K562 (cell line): ENCODE results near the gene PIGQ. TPM values are rescaled to one million over a fixed set of nuclear protein-coding genes. Genes with fewer than 3 reads are reported as not detected.

Source experiments
- ARID3B ChIP-seq: fragments of 250-450 bp; sonication (Bioruptor Pico); IDR thresholded peaks from 2 replicates; pipeline ENCODE4 v1.4.0; 2020; ENCODE audit warnings: borderline replicate concordance
- CBX2 ChIP-seq: fragments of 200-600 bp; sonication (generic); IDR thresholded peaks from one replicate; pipeline ENCODE4 v1.6.1; 2012; ENCODE audit warnings: mild to moderate bottlenecking, low read length, inconsistent platforms; ENCODE audit not compliant: insufficient read depth, poor library complexity, severe bottlenecking
- DMBX1 ChIP-seq: fragments of 250-450 bp; sonication (Bioruptor Pico); IDR thresholded peaks from 2 replicates; pipeline ENCODE4 v1.8.0; 2022; ENCODE audit warnings: inconsistent platforms, mild to moderate bottlenecking, moderate library complexity, borderline replicate concordance
- EP300 ChIP-seq: IDR thresholded peaks from 2 replicates; pipeline ENCODE4 v1.6.1; 2012; ENCODE audit warnings: low read length, improper control_type of control experiment
- KDM1A ChIP-seq, 2 experiments: fragments of 450-650 bp; IDR thresholded peaks; 2 replicates each; pipeline ENCODE4 v1.6.1; 2016; ENCODE audit warnings: mild to moderate bottlenecking in 2 of 2
- NFATC3 ChIP-seq: fragments of 450-650 bp; IDR thresholded peaks from 2 replicates; pipeline ENCODE4 v1.6.1; 2017; ENCODE audit warnings: mild to moderate bottlenecking
- SNIP1 ChIP-seq: fragments of 450-650 bp; IDR thresholded peaks from 2 replicates; pipeline ENCODE4 v1.7.1; 2017; ENCODE audit warnings: low read depth, mild to moderate bottlenecking
- ZBTB40 ChIP-seq, 2 experiments: fragments of 450-650 bp in 1 of 2; sonication (generic) in 1 of 2; formaldehyde crosslinking in 1 of 2; IDR thresholded peaks; 2 replicates each; pipeline versions ENCODE4 v1.7.1 to v1.9.0; 2016 to 2022; ENCODE audit warnings: inconsistent platforms in 1 of 2, mild to moderate bottlenecking in 1 of 2, missing genetic modification reagents in 1 of 2
- polyA plus RNA-seq, 8 experiments: library from polyadenylated mRNA; depleted of rRNA in 4 of 8; stranded (reverse) in 5 of 8; unstranded in 3 of 8; fragments of >200 nt; fragmentation: Nextera tagmentation in 2 of 8; fragmentation: Illumina TruSeq in 1 of 8; extraction: Ambion mirVana in 2 of 8; extraction: Trizol in 1 of 8; gene quantifications; 2 replicates each; pipeline versions ENCODE4 v1.2.1 to v1.2.3, GENCODE V29; 2011 to 2014; ENCODE audit warnings: inconsistent platforms in 1 of 8, missing spikeins in 1 of 8
- total RNA-seq, 7 experiments: library from RNA; depleted of rRNA in 6 of 7; stranded (reverse); fragments of >200 nt in 6 of 7; fragmentation: Illumina TruSeq in 2 of 7; extraction: Trizol in 2 of 7; gene quantifications; 2 replicates each; pipeline versions ENCODE4 v1.2.1 to v1.2.3, GENCODE V29; 2011 to 2021; ENCODE audit warnings: low replicate concordance in 1 of 7
- TF ChIP-seq, protein P1 (sequence below): sonication (generic); formaldehyde crosslinking; IDR thresholded peaks from 2 replicates; pipeline ENCODE4 v1.8.0; 2022; ENCODE audit warnings: mild to moderate bottlenecking, missing genetic modification reagents

Gene PIGQ
- total and polyA plus RNA-seq, 9 of the 15 experiments (the other 6 are each of a cell fraction or from before 2014, with no cell fraction given) = 0.20 to 49.6 (median 11.7) TPM

DNA sequence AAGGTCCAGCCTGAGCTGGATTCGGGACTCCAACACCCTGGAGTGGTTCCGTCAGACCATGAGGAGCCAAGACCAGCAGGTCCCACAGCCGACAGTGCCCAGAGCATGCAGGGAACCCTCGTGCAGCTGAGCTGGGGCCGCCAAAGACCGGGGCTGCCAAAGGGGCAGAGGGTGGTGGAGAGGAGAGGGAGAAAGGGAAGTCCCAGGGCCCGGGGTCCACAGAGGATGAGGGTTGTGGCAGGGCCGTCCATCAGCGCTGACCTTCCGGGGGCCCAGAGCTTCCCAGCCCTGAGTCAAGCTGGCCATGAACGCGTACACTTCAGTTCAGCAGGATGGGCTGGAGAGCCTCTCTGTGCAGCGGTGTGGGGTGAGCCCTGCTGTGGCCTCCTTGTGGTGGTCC, 48.9 kb upstream of the PIGQ start (continued):
- no peak for TF ChIP-seq ZBTB40 (IDR thresholded peaks at IDR 0.05)
- TF ChIP-seq ZBTB40 (CRISPR knock-in tag; IDR thresholded peaks at IDR 0.05) = no peak
- no peak for TF ChIP-seq NFATC3
- TF ChIP-seq, protein P1, sequence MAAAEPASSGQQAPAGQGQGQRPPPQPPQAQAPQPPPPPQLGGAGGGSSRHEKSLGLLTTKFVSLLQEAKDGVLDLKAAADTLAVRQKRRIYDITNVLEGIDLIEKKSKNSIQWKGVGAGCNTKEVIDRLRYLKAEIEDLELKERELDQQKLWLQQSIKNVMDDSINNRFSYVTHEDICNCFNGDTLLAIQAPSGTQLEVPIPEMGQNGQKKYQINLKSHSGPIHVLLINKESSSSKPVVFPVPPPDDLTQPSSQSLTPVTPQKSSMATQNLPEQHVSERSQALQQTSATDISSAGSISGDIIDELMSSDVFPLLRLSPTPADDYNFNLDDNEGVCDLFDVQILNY (CRISPR knock-in tag) = no peak
- no peak for TF ChIP-seq DMBX1 (CRISPR knock-in tag)
- no peak for TF ChIP-seq CBX2
- no peak for TF ChIP-seq EP300
- no peak for TF ChIP-seq SNIP1
- no peak for TF ChIP-seq ARID3B (CRISPR knock-in tag)
- TF ChIP-seq KDM1A (IDR thresholded peaks at IDR 0.05) = no peak
